ENCODE data around the gene CCDC107. TPM values are rescaled to one million over a fixed set of nuclear protein-coding genes. Genes with fewer than 3 reads are reported as not detected.
"Not testable (repeated sequence)": the region's sequence is repeated elsewhere in the genome, so short reads cannot be mapped to it uniquely, and the experiment has no call there.

Gene CCDC107
- 10 to 100 TPM; 52.3 to 70.9 TPM for total RNA-seq
- long read RNA-seq, transcript CCDC107-204 (6 exons, 1,173 nt), result minor isoform, 14 of 42 reads
- long read RNA-seq, transcript CCDC107-202 (4 exons, 1,016 nt), result minor isoform, 6 of 42 reads
- long read RNA-seq, transcript CCDC107-206 (5 exons, 1,242 nt), result major isoform, 17 of 42 reads
- long read RNA-seq, partial matches to known transcripts, result 0 of 42 reads
- long read RNA-seq, other reads (novel, unspliced or antisense), result 3 of 42 reads

GRCh38 chr9:35658137-35658967, at the start of gene CCDC107:
TSS of gene CCDC107 (plus strand) at chr9:35658292. CDS start at chr9:35658380, 88 bp downstream.
- DNase-seq, result peak; percentile 90
- ATAC-seq, result peak; percentile 82 to 83
- intact Hi-C loops (cut with DNase I), result no loop called here

GRCh38 chr9:35609001-35609819, 48.9 kb upstream of the CCDC107 start:
- peak in 1 of 2 donors; percentile 10 for ATAC-seq
- intact Hi-C loops (cut with DNase I), result loop anchor here in 1 of 2 donors (10.0 kb wide), 1 partner anchor 494 kb away; the partner anchor contains the start of gene ATOSB

GRCh38 chr9:35609820-35610163, 48.3 kb upstream of the CCDC107 start:
- ATAC-seq (peak in 1 of 2 donors; percentile 1), DNase-seq (no peak)
- intact Hi-C loops (cut with DNase I), result loop anchor here in 1 of 2 donors (10.0 kb wide), 1 partner anchor 495 kb away; the partner anchor contains the start of gene ATOSB

More at GRCh38 chr9:35609001-35609819, 48.9 kb upstream of the CCDC107 start:
- DNase-seq, result no peak

GRCh38 chr9:35611230-35611797, 46.8 kb upstream of the CCDC107 start:
- intact Hi-C loops (cut with DNase I), result no loop called here
- DNase-seq (no peak), ATAC-seq (peak; percentile 38 to 57)

GRCh38 chr9:35612066-35612465, 46.0 kb upstream of the CCDC107 start:
- DNase-seq; intact Hi-C loops (cut with DNase I); ATAC-seq: not testable (repeated sequence)

GRCh38 chr9:35612843-35613242, 45.2 kb upstream of the CCDC107 start:
- intact Hi-C loops (cut with DNase I), result no loop called here
- no peak for DNase-seq
- no peak for ATAC-seq

GRCh38 chr9:35615981-35616680, 42.0 kb upstream of the CCDC107 start:
- intact Hi-C loops (cut with DNase I), result no loop called here
- no peak for ATAC-seq
- no peak for DNase-seq

GRCh38 chr9:35616681-35617459, 41.2 kb upstream of the CCDC107 start:
- ATAC-seq (peak; percentile 72 to 82), DNase-seq (peak; percentile 86)
- intact Hi-C loops (cut with DNase I), result no loop called here

GRCh38 chr9:35617548-35617947, 40.5 kb upstream of the CCDC107 start:
- ATAC-seq, result no peak
- intact Hi-C loops (cut with DNase I), result no loop called here
- DNase-seq, result no peak

GRCh38 chr9:35618325-35618727, 39.8 kb upstream of the CCDC107 start, which contains the start of gene CD72:
TSS of gene CD72 (minus strand) at chr9:35618413. CDS start at chr9:35618303, 110 bp downstream.
- ATAC-seq (peak; percentile 12 to 39), DNase-seq (no peak)
- intact Hi-C loops (cut with DNase I), result no loop called here

GRCh38 chr9:35618854-35619799, 39.0 kb upstream of the CCDC107 start:
- DNase-seq, result no peak
- peak; percentile 20 to 29 for ATAC-seq
- intact Hi-C loops (cut with DNase I), result no loop called here

- DNase-seq, result no peak
- intact Hi-C loops (cut with DNase I), result no loop called here
These were observed 38.3 kb upstream of the CCDC107 start for GRCh38 chr9:35619800-35620158.

GRCh38 chr9:35627575-35627974, 30.5 kb upstream of the CCDC107 start:
- no peak for ATAC-seq
- intact Hi-C loops (cut with DNase I), result no loop called here
- DNase-seq, result no peak

More at GRCh38 chr9:35619800-35620158, 38.3 kb upstream of the CCDC107 start:
- no peak for ATAC-seq

- ATAC-seq (no peak), DNase-seq (no peak)
- intact Hi-C loops (cut with DNase I), result no loop called here
These were observed 29.6 kb upstream of the CCDC107 start for GRCh38 chr9:35628389-35628991.

GRCh38 chr9:35629597-35629996, 28.5 kb upstream of the CCDC107 start:
- DNase-seq (no peak), ATAC-seq (no peak)
- intact Hi-C loops (cut with DNase I), result no loop called here

- intact Hi-C loops (cut with DNase I), result no loop called here
- ATAC-seq (no peak), DNase-seq (no peak)
These were observed 22.4 kb upstream of the CCDC107 start for GRCh38 chr9:35635730-35636129.

Measured in left cardiac atrium (tissue), 4 donors.